ENCODE data around the gene PHLPP1.
"Not testable (repeated sequence)": the region's sequence is repeated elsewhere in the genome, so short reads cannot be mapped to it uniquely, and the experiment has no call there.

Gene PHLPP1

GRCh38 chr18:62717925-62718800 lies 2.8 kb downstream of the PHLPP1 start:
- no peak for DNase-seq

GRCh38 chr18:62720048-62720447 lies 4.7 kb downstream of the PHLPP1 start:
- DNase-seq = no peak

DNA sequence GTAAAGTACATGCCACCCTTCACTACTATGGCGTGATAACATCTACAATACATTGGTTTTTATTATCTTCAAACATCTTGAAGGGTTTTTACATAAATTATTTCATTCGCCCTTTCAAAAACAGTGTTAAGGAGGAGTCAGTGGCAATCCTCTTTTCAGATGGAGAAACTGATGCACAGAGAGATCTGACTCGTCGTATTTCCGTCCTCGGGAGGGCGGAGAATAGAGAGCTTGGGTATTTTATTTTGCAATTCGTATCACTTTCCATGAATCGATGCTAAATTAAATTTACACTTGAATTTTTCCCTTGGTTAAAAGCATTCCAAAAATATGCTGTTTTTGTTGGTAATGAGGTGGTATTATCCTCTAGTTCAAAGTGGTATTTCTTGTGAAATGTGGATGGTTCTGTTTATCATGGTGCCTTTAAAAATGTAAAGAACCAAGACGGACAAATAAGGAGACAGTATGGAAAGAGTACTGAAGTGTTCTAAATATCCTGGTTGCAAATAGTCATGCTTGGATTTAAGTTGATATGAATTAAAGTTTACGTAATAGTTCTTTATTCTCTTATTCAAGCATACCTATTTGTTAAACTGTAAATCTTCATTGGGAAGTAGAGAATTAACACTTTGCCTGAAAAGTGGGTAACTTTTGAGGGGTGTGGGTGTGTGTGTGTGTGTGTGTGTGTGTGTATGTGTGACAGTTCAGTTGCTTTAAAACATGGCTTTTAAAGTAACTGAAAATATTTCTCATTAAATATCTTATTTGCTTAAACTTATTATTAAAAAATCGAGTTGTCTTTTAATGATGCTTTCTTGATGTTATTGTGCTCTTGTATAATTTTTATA lies 5.6 kb downstream of the PHLPP1 start:
- DNase-seq = no peak

- DNase-seq = no peak
These were observed 6.8 kb downstream of the PHLPP1 start for GRCh38 chr18:62721839-62722795.

GRCh38 chr18:62723666-62724281 lies 8.4 kb downstream of the PHLPP1 start:
- no peak for DNase-seq

GRCh38 chr18:62725896-62726295 lies 10.6 kb downstream of the PHLPP1 start:
- no peak for DNase-seq

GRCh38 chr18:62728254-62728653 lies 12.9 kb downstream of the PHLPP1 start:
- DNase-seq = no peak

GRCh38 chr18:62729487-62730386 lies 14.4 kb downstream of the PHLPP1 start:
- DNase-seq = no peak

- DNase-seq = no peak
These were observed 15.6 kb downstream of the PHLPP1 start for GRCh38 chr18:62730941-62731340.

DNA sequence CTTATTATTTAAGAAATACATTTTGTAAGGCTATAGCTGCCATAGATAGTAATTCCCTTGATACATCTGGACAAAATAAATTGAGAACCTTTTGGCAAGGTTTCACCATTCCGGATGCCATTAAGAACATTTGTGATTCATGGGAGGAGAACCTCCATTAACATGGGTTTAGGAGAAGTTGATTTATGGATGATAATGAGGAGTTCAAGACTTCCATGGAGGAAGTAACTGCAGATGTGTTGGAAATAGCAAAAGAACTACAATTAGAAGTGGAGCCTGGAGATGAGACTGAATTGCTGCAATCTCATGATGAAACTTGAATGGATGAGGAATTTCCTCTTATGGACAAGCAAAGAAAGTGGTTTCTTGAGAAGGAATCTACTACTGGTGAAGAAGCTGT lies 17.3 kb downstream of the PHLPP1 start:
- no peak for DNase-seq

DNA sequence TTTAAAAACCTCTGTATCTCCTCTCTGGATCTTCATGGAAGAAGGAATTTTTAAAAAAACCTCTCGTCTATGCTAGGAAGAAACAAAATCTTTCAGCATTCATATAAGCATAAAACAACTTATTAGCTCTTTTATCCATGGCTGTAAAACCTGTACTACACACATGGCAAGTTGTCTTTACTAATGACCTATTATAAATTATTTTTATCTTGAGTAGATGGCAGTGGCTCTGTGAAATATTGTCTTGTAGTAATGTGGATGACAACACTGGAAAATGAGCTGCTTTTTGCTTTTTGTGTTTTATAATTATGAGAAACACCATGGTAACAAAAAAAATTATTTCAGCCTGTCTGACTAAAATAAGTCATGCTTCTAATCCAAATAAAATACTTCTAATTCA lies 18.9 kb downstream of the PHLPP1 start:
- DNase-seq = no peak

- DNase-seq = no peak
These were observed 20.0 kb downstream of the PHLPP1 start for GRCh38 chr18:62735387-62735786.

GRCh38 chr18:62736077-62736855 lies 20.9 kb downstream of the PHLPP1 start:
- DNase-seq = no peak

- DNase-seq = no peak
These were observed 22.0 kb downstream of the PHLPP1 start for GRCh38 chr18:62737241-62737873.

GRCh38 chr18:62738639-62739038 lies 23.3 kb downstream of the PHLPP1 start:
- no peak for DNase-seq

DNA sequence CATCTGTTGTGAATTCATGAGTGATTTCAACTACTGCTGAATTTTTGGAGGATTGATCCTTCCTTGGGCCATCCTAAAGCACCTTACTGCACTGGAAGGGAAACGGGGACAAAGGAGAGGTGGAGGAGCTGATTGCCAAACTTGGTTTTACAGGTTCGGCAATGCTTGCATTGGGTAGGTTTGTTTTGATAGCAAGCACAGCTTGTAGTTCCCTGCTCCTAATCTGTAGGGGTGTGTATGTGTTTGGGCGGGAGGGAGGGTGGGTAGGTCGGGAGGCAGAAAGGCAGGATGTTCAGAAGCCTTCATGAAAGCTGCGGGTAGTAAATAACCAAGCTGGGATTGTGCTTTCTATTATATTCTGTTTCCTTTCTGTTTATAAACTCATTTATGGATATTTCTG lies 24.6 kb downstream of the PHLPP1 start:
- DNase-seq = no peak

- DNase-seq = not testable (repeated sequence)
These were observed 25.3 kb downstream of the PHLPP1 start for GRCh38 chr18:62740650-62741049.

DNA sequence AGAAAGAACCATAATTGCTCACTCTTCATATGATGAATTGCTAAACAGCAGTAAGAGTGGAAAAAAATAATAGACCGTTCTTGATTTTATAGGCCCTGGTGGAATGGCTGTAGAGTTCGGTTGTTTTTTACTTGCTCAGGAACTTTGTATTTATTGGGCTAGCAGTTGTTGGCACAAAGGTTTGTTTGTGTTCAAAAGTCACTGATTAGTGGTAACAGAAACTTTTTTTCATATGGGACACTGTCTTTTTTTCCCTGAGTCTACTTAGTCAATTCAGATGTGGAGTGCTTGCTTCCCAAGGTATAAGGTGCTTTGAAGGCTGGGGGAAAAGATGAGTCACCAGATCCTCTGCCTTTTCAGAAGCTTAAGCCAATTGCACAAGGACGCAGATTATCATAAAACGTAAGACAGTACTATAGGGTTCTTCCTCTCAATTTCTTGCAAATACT lies 25.8 kb downstream of the PHLPP1 start:
- no peak for DNase-seq

DNA sequence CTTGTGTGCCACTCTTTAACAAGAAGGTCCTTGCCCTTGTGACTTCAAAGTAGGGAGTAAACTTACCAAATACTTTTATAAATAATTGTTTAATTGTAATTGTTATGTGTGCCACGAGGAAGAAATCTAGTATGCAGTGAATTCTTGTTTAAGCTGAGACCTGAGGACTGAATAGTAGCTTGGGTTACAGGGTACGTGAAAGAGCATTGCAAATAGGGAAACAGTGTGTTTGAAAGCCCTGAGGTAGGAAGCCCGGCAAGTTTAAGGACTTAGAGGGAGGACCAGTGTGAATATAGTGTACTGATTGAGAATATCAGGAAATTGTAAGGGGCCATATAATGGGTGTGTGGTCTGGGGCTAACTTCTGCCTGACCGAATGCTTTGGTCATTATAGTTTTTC lies 26.2 kb downstream of the PHLPP1 start:
- DNase-seq = no peak
